ENCODE measurements around the gene UST.
"Not testable (repeated sequence)": the region's sequence is repeated elsewhere in the genome, so short reads cannot be mapped to it uniquely, and the experiment has no call there.

Gene UST

DNA sequence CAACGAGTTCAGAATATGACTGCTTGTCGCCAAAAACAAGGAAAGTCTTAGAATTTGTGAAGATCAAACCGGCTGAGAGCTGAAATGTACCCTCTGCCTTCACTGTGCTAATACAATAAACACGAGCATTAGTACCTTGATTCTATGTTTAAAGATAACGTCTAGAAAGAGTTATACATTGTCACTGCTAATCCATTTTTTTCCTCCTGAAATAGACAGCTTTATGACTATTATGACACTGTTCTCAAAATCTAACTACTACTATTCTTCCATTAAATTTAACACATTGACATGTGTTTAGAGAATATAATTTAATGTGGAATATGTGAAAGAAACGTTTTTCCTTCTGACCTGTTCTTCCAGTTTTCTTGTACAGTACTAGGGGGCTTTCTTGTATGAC is 204.8 kb downstream of the UST start:
- no peak for DNase-seq (ENCODE audit: low read depth)

DNA sequence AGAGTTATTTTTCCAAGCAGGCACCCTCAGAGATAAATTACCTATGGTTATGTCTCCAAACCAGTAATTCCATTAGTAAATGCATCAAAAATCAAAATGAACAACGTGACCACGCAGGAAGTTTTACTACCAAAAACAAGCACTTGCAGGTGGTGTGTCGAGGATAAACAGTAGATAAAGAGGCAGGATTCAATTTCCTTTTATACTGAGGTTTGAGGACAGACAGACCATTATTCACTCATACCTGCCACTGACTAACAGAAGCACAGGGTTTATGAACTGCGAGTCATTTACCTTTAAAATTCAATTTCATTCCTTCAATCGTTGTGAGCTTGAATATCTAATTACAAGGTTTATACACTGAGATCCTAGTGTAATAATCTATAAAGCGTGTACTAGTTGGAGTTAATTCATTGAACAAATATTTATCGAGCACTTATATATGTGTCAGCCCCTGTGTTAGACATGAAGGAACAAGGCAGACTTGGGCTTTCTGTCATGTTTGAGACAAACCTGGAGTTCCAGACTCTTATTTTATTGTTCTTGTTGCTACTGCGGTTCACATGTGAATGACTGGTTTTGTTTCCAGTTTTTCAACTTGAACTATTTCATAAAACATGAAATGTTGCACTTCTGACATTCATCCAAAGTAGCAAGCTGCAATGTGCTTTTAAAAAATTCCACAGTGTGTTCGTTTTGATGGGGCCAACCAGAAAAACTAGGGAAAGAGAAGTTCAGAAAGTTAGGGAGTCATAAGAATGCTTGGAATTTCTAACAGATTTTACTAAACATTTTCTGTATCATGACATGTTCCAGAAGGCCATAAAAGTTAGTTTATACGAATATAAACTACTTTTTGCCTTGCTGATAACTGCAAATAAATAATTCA is 205.6 kb downstream of the UST start:
- DNase-seq (ENCODE audit: low read depth): no peak

DNA sequence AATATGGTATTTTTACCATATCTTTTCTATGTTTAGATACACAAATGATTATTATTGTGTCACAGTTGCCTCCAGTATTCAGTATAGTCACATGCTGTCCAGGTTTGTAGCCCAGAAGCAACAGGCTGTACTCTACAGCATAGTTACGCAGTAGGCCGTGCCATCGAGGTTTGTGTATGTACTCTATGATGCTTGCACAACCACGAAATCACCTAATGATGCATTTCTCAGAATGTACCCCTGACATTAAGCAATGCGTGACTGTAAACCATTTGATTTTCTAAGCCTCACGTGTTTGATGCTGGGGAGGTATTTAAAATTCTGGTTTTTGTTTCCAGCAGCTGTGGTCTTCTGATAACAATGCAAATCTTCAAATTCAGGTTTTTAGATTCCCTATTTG is 207.6 kb downstream of the UST start:
- no peak for DNase-seq (ENCODE audit: low read depth)

- no peak for DNase-seq (ENCODE audit: low read depth)
Measured at GRCh38 chr6:148954934-148955333, 208.1 kb downstream of the UST start.

DNA sequence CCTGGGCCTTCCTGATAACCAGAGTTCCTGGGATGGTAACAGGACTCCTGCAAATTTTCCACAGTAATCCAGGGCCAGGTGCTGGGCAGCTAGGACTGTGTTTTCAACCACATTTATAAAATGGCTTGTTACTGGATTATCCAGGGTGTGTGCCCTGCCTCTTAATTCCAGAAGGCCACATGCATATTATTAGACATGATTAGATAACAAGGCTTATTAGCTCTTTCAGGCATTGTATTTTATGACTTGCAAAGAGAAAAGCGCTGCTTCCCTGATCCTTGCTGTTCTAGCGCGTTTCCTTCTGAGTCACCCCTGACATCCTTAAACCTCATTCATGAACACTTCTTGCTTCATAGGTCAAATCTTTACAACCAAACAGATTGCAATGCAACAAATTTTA is 208.6 kb downstream of the UST start:
- DNase-seq (ENCODE audit: low read depth): no peak

DNA sequence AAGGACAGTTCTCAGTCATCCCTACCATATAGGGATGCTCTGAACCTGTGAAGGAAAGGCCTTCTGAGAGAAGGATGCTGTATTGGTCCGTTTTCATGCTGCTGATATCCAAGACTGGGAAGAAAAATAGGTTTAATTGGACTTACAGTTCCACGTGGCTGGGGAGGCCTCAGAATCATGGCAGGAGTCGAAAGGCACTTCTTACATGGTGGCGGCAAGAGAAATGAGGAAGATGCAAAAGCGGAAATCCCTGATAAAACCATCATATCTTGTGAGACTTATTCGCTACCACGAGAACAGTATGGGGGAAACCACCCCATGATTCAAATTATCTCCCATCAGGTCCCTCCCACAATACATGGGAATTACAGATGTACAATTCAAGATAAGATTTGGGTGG is 209.3 kb downstream of the UST start:
- not testable (repeated sequence) for DNase-seq (ENCODE audit: low read depth)

- DNase-seq (ENCODE audit: low read depth): no peak
Measured at GRCh38 chr6:148957752-148958151, 210.9 kb downstream of the UST start.

- DNase-seq (ENCODE audit: low read depth): no peak
Measured at GRCh38 chr6:148959008-148959407, 212.2 kb downstream of the UST start.

- no peak for DNase-seq (ENCODE audit: low read depth)
Measured at GRCh38 chr6:148959501-148959900, 212.7 kb downstream of the UST start.

- DNase-seq (ENCODE audit: low read depth): no peak
Measured at GRCh38 chr6:148962854-148963515, 216.2 kb downstream of the UST start.

DNA sequence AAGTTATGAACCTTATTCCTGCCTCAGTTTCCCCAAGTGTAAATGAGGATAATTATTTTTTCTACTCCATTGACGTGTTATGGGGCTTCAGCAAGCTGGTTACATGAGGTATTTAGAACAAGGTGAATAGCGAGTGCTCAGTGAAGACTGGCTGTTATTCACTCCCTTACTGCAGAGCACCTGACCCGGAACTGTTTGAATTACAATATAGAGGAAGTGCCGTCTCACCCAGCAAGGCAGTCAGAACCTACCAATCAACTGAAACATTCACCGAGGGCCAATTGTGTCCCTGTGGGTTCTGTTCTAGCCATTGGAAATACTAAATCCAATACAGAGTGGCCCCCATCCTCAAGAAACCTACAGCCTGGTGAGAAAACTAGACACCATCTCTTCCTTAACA is 216.9 kb downstream of the UST start:
- no peak for DNase-seq (ENCODE audit: low read depth)

DNA sequence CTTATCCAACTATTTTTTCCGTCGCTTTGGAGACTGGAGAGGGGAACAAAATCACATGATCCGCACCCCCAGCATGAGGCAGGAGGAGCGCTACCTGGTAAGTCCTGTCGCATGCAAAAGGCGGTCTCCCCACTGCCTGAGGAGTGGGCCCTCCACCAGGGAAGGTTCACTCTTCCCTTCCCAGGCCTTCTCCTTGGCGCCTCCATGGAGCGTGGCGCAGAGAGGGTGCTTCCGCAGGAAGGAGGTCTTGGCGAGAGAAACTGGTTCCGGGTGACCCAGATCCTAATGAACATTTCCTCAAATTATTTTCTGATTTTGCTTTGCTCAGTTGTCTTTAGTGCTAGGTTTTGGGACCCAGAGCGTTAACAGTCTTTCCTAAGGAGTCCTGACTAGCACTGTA is 217.6 kb downstream of the UST start:
- DNase-seq (ENCODE audit: low read depth): no peak

- no peak for DNase-seq (ENCODE audit: low read depth)
Measured at GRCh38 chr6:148965287-148965686, 218.5 kb downstream of the UST start.

DNA sequence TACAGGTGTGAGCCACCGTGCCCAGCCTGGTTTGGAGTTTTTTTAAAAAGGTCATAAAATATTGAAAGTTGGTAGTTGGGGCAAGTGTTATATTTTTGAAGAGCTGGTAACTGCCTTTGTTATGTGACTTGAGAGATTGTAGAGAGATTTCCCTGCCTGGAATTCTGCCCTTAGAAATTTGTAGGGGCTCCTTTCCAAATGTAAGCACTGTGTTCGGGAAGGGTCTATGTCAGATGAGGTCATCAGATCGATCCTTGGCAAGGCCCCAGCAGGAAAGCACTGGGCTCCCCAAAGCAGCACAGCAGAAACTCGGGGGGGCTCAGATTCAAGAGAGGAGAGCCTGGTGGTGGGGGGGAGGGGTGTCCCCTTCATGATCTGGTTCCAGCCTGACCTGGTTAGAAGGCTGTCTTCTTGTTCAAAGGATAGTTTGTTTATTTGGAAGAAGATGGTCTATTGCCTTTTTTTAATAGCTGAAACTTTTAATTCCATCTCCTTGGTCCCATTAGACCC is 220.2 kb downstream of the UST start:
- no peak for DNase-seq (ENCODE audit: low read depth)

DNA sequence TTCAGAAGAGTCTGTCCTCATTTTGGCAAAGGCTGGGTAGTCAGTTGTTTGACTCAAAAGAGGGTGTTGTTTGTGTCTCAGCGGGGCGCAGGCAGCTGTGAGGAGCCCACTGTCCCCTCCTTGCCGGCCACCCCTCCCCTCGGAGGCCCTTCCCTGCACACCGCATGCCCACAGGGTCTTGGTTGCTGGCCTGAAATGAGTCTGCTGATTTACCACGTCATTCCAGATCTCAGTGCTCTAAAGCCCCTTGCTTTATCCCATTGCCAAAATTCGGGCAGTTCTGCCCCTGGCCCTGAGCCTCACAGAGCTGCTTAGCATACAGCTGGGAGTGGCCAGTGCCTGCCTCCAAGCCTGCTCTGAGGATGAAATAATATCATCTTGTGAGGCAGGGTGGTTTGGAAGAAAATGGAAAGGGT is 220.7 kb downstream of the UST start:
- no peak for DNase-seq (ENCODE audit: low read depth)

- no peak for DNase-seq (ENCODE audit: low read depth)
Measured at GRCh38 chr6:148968771-148969602, 222.2 kb downstream of the UST start.

DNA sequence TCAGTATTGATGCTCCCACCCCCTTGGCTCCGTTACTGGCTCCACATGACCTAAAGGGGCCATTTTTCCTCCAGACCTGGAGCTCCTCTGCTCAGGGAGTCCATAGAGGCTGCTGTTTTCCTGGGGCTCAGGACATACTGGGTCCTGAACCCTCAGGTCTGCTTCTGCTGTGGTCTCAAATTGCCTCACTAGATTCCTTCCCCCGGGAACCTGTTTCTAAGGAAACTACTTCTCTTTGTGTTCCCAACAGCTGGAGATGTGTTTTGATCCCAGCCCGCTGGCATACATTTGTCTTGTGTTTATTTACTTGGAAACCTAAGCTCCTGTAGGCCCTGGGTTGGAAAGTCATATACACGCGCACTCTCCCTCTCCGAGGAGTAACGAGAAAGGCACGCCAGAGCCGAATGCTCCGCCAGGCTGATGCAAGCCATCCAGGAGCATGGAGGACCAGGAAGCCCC is 222.8 kb downstream of the UST start:
- no peak for DNase-seq (ENCODE audit: low read depth)

- DNase-seq (ENCODE audit: low read depth): no peak
Measured at GRCh38 chr6:148971031-148971927, 224.4 kb downstream of the UST start.

GRCh38 chr6:148972481-148972880 is 225.7 kb downstream of the UST start:
- no peak for DNase-seq (ENCODE audit: low read depth)

GRCh38 chr6:148973538-148974208 is 226.8 kb downstream of the UST start:
- no peak for DNase-seq (ENCODE audit: low read depth)

- DNase-seq (ENCODE audit: low read depth): no peak
Measured at GRCh38 chr6:148974351-148974750, 227.5 kb downstream of the UST start.
